22Rv1 (cell line): ENCODE results near the gene MSRB1.
A peak's percentile ranks its signal among the peaks of the same experiment; 100 is the strongest.

Experiments
- H3K27ac ChIP-seq: fragments of 450-650 bp; 2 replicates; pipeline ENCODE4 v1.5.1; 2017
- ZFX ChIP-seq: fragments of 450-650 bp; IDR thresholded peaks from 2 replicates; pipeline ENCODE4 v1.6.1; 2017; ENCODE audit warnings: antibody characterized with exemption, borderline replicate concordance
- TF ChIP-seq, protein P1 (sequence below): fragments of 450-650 bp; IDR thresholded peaks from 2 replicates; pipeline ENCODE4 v1.5.1; 2017; ENCODE audit warnings: mild to moderate bottlenecking

Gene MSRB1

DNA sequence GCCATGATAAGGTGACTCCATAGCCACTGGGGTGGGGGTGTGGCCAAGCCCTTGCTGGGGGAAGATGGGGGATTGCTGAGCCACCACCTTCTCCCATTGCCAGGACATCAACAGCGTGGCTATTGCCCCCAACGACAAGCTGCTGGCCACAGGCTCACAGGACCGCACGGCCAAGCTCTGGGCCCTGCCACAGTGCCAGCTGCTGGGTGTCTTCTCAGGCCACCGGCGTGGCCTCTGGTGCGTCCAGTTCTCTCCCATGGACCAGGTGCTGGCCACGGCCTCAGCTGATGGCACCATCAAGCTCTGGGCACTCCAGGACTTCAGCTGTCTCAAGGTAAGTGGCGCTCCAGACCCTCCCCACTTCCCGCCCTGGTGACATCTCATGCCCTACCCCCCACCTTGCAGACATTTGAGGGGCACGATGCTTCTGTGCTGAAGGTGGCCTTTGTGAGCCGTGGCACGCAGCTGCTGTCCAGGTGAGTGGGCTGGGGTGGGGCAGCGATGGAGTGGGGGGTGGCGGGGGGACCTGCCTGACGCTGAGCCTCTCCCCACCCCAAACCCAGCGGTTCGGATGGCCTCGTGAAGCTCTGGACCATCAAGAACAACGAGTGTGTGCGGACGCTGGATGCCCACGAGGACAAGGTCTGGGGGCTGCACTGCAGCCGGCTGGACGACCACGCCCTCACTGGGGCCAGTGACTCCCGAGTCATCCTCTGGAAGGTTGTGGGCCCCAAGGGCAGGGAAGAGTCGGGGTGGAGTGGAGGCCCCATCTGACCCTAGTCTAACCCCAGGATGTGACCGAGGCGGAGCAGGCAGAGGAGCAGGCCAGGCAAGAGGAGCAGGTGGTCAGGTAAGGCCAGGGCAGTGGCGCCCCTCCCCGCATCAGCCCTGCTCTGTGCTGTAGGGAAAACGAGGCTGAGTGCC, 34.2 kb upstream of the MSRB1 start:
- H3K27ac ChIP-seq, result peak overlapping the region; percentile 96
- no peak for TF ChIP-seq ZFX
- TF ChIP-seq, protein P1, sequence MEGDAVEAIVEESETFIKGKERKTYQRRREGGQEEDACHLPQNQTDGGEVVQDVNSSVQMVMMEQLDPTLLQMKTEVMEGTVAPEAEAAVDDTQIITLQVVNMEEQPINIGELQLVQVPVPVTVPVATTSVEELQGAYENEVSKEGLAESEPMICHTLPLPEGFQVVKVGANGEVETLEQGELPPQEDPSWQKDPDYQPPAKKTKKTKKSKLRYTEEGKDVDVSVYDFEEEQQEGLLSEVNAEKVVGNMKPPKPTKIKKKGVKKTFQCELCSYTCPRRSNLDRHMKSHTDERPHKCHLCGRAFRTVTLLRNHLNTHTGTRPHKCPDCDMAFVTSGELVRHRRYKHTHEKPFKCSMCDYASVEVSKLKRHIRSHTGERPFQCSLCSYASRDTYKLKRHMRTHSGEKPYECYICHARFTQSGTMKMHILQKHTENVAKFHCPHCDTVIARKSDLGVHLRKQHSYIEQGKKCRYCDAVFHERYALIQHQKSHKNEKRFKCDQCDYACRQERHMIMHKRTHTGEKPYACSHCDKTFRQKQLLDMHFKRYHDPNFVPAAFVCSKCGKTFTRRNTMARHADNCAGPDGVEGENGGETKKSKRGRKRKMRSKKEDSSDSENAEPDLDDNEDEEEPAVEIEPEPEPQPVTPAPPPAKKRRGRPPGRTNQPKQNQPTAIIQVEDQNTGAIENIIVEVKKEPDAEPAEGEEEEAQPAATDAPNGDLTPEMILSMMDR, result no peak

DNA sequence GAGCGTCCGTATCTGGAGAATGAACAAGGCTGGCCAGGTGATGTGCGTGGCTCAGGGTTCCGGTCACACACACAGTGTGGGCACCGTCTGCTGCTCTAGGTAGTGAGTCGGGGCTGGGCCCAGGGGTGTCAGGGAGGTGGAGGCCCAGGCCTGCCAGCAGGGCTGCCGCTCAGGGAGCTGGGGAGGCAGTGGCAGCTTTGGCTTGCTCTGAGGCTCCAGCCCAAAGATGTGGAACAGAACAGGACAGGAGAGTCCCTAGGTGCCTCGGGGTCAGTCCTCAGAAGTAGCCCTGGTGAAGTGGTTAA, 33.2 kb upstream of the MSRB1 start:
- no peak overlapping the region for H3K27ac ChIP-seq
- TF ChIP-seq, protein P1, result no peak
- no peak for TF ChIP-seq ZFX

DNA sequence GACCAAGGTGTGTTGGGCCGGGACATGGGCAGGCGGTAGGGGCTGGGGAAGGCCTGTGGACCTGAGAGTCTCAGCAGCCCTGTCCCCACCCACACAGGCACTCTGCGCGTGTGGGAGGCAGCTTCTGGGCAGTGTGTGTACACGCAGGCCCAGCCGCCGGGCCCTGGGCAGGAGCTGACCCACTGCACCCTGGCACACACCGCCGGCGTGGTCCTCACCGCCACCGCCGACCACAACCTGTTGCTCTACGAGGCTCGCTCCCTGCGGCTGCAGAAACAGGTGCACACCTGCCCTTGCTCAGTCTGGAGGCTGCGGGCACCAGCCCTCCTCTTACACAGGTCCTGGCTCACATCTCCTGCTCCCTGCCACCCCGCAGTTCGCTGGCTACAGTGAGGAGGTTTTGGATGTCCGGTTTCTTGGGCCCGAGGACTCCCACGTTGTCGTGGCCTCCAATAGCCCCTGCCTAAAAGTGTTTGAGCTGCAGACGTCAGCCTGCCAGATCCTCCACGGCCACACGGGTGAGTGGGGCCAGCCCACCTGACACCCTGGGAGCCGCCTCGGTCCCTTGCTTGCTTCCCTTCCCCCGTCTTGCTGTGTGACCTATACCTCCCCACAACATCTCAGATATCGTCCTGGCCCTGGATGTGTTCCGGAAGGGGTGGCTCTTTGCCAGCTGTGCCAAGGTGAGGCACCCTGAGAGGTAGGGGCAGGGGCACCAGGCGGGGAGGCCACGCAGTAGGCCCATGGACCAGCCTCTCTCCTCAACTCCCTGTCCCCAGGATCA, 32.6 kb upstream of the MSRB1 start:
- no peak overlapping the region for H3K27ac ChIP-seq
- TF ChIP-seq, protein P1, result no peak
- TF ChIP-seq ZFX, result no peak

DNA sequence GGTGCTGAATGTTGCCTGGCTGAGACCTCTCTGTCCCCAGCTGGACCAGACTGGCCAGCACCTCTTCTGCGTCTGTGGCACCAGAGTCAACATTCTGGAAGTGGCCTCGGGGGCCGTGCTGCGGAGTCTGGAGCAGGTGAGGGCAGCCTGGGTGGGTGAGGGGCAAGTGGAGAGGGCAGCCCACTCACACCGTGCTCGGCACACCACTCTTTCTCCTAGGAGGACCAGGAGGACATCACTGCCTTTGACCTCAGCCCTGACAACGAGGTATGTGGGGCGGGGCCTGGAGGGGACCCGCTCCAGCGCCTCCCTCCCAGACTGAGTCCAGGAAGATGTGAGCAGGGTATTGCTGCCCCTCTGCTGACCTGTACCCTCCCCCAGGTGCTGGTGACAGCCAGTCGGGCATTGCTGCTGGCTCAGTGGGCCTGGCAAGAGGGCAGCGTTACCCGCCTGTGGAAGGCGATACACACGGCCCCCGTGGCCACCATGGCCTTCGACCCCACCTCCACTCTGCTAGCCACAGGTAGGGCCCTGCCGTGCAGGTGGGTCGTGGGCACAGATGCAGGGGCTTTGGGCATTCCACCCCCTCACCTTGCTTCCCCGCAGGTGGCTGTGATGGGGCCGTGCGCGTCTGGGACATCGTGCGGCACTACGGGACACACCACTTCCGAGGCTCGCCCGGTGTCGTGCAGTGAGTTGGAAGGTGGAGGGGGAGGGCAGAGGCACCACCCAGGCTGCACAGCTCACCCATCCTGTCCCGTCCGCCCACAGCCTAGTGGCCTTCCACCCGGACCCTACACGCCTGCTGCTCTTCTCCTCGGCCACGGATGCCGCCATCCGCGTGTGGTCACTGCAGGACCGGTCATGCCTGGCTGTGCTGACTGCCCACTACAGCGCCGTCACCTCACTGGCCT, 31.4 kb upstream of the MSRB1 start:
- H3K27ac ChIP-seq, result no peak overlapping the region
- no peak for TF ChIP-seq ZFX
- TF ChIP-seq, protein P1, result no peak

DNA sequence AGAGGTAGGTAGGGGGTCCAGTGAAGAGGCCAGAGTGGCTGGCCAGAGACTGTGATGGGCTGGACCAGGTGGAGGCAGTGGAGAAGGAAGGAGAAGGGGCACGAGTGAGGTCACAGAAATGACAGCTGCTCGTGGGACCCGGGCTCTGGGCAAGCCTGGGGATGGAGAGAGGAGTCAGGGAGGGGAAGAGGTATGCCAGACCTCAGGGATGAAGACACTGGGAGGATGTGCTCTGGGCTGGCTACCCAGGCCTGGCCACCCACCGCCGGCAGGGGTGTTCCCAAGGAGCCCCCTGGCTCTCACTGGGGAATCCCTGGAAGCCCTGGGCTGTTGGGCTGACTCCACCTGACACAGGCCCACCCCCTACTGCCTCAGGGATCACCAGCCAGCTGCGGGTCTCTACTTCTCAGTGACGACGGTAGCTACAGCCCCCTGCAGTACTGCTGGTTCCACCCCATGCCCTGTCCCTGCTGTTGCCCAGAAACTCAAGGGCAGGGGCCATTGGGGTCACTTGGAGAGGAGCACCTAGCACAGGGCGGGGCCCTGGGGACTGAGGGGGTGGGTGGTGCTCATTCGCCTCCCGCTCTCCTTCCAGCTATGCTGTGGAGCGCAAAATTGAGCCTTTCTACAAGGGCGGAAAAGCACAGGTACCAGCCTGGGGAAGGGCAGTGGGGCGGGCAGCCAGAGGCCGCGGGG, 30.6 kb upstream of the MSRB1 start:
- TF ChIP-seq ZFX, result no peak
- TF ChIP-seq, protein P1, result no peak
- peak overlapping the region; percentile 93; the same call in 1 of the 2 replicates for H3K27ac ChIP-seq

DNA sequence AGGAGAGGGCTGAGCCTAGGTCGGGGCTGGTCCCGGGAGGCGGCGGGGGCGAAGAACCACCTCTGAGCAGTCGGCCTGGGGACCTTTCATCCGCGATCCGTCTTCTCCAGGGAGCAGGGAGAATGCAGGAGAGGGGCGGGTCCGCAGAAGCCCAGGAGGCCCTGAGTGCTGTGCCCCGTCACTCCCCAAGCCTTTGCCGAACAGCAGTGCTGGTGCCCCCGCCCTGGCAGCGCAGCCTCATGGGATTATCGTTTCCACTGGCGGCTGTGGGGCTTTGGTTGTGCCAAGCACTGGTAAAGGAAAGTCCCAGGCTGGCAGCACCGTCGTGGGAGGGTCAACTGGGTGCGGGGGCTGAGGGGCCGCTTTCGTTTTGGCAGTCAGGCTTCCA, 29.5 kb upstream of the MSRB1 start:
- TF ChIP-seq, protein P1, result no peak
- TF ChIP-seq ZFX, result no peak
- peak overlapping the region; percentile 93 for H3K27ac ChIP-seq
